HG02870 (cell line): Measurements from ENCODE around the gene SPDYE6.
"Not testable (repeated sequence)": the region's sequence is repeated elsewhere in the genome, so short reads cannot be mapped to it uniquely, and the experiment has no call there.

Source experiments
- ATAC-seq: cut with Tn5 transposase; IDR thresholded peaks from one replicate; pipeline ENCODE4 v1.9.1; 2021; ENCODE audit warnings: mild to moderate bottlenecking, moderate library complexity; ENCODE audit not compliant: unreplicated experiment

Gene SPDYE6

GRCh38 chr7:102319671-102320070, 36.6 kb downstream of the SPDYE6 start:
- no peak for ATAC-seq

GRCh38 chr7:102318482-102318971, 37.7 kb downstream of the SPDYE6 start:
- ATAC-seq = no peak

GRCh38 chr7:102317231-102318059, 38.8 kb downstream of the SPDYE6 start:
- ATAC-seq = no peak

GRCh38 chr7:102313997-102314780, 42.1 kb downstream of the SPDYE6 start:
- ATAC-seq = no peak

GRCh38 chr7:102312317-102312716, 43.9 kb downstream of the SPDYE6 start:
- no peak for ATAC-seq

GRCh38 chr7:102310414-102310815, 45.8 kb downstream of the SPDYE6 start:
- ATAC-seq = no peak

- peak; percentile 60 for ATAC-seq
Measured at GRCh38 chr7:102306916-102307677, 49.1 kb downstream of the SPDYE6 start.

GRCh38 chr7:102305414-102306268, 50.6 kb downstream of the SPDYE6 start:
- ATAC-seq = peak; percentile 49

GRCh38 chr7:102304668-102305067, 51.6 kb downstream of the SPDYE6 start:
- no peak for ATAC-seq

GRCh38 chr7:102303669-102304422, 52.4 kb downstream of the SPDYE6 start:
- no peak for ATAC-seq

GRCh38 chr7:102302025-102302424, 54.2 kb downstream of the SPDYE6 start:
- no peak for ATAC-seq

- not testable (repeated sequence) for ATAC-seq
Measured at GRCh38 chr7:102301367-102301766, 54.9 kb downstream of the SPDYE6 start.

- no peak for ATAC-seq
Measured at GRCh38 chr7:102300643-102301221, 55.5 kb downstream of the SPDYE6 start.

- no peak for ATAC-seq
Measured at GRCh38 chr7:102297487-102298218, 58.6 kb downstream of the SPDYE6 start.

GRCh38 chr7:102296514-102296913, 59.7 kb downstream of the SPDYE6 start:
- ATAC-seq = no peak

- ATAC-seq = no peak
Measured at GRCh38 chr7:102296179-102296438, 60.1 kb downstream of the SPDYE6 start.
